Sciatic nerve (tissue), 2 donors: ENCODE measurements around the gene ENC1. TPM values are rescaled to one million over a fixed set of nuclear protein-coding genes. Genes with fewer than 3 reads are reported as not detected.

ENCODE experiments used
- ATAC-seq: fragments of 200-7000 bp; cut with Tn5 transposase; one replicate; pipeline ENCODE4 v1.9.1; 2020; ENCODE audit warnings: mild to moderate bottlenecking, moderate library complexity
- DNase-seq: peaks from one replicate; pipeline ENCODE4 v3.0.0-alpha.2; 2020; ENCODE audit warnings: low spot score
- intact Hi-C: fragments of 100-400 bp; cut with DNase I; formaldehyde crosslinking; loops from one replicate; pipeline ENCODE4 v1.14.2; 2022
- total RNA-seq: library from RNA; stranded (reverse); fragmentation: NEBNext Ultra II Directional; extraction: Animal tissue kit (Norgen Biotek cat#: 25700); gene quantifications from one replicate; pipeline ENCODE4 v1.2.1, GENCODE V29; 2021
- donor health status: DM: no; HTN: no; CAD: no.
- donor health status: DM: no; HTN: no; CAD: no.

ENC1 gene
- total RNA-seq, 1 donor from 2014 or later = 6.6 TPM

DNA sequence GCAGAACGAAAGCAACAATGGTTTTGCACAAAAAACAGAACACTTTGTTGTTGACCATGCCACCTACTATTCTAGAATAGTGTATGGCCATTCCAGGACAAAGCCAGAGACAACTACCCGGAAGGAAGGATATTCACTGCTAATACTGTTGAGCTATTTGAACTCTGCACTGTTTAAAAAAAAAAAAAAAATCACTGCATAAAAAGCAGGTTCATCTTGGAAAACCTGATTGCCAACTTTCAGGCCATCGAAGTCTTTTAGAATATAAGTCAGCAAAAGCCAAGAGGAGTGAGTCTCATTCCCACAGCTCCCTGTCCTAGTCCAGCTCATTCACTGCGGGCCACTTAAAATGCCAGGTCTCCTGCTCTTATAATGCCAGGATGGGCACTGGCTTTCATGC is 4.0 kb downstream of the ENC1 start:
- intact Hi-C loops = no loop called here
- DNase-seq (no peak), ATAC-seq (no peak)

DNA sequence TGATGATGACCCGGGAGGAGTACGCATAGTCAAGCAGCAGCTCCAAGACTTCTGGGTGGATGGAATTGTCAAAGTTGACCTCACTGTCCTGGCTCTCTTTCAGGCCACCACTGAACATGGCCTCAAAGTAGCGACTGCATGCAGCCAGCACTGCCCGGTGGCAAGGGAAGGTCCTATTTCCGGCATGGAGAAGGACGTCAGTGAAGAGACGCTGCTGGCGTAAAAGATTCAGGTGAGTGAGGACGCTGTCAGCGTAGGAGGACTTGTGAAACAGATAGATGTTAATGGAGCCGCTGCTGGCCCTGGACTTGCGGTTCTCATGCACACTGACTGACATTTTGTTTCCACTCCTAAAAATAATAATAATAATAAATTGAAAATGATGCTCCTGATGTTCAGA is 4.4 kb downstream of the ENC1 start:
- DNase-seq (no peak), ATAC-seq (no peak)
- intact Hi-C loops = no loop called here

GRCh38 chr5:74634611-74635286 is 5.8 kb downstream of the ENC1 start:
- intact Hi-C loops = no loop called here
- ATAC-seq (no peak), DNase-seq (no peak)

- intact Hi-C loops = no loop called here
- no peak for ATAC-seq
- no peak for DNase-seq
Measured at GRCh38 chr5:74633695-74634094, 6.8 kb downstream of the ENC1 start.

DNA sequence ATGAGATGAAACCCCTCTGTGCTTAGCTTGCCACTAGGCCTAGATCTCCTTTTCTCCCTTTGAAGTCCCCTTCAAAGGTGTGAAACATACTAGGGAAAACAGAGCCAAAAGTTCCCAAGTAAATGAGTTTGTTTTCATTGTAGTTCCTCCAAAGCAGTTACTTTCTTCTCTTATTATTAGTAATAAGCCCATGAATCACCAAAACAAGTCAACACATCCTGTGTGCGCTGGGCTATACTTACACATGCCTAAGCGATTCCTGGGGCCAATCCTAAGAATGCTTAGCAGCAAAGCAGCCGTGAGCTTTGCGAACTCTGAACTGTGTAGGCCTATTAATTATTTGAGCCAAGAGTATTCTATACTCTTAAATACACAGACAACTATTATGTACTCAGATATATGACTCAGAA is 7.6 kb downstream of the ENC1 start:
- ATAC-seq = no peak
- DNase-seq = no peak
- intact Hi-C loops = no loop called here

- ATAC-seq (peak; percentile 48), DNase-seq (no peak)
- intact Hi-C loops = no loop called here
Measured at GRCh38 chr5:74631081-74631953, 9.2 kb downstream of the ENC1 start.

DNA sequence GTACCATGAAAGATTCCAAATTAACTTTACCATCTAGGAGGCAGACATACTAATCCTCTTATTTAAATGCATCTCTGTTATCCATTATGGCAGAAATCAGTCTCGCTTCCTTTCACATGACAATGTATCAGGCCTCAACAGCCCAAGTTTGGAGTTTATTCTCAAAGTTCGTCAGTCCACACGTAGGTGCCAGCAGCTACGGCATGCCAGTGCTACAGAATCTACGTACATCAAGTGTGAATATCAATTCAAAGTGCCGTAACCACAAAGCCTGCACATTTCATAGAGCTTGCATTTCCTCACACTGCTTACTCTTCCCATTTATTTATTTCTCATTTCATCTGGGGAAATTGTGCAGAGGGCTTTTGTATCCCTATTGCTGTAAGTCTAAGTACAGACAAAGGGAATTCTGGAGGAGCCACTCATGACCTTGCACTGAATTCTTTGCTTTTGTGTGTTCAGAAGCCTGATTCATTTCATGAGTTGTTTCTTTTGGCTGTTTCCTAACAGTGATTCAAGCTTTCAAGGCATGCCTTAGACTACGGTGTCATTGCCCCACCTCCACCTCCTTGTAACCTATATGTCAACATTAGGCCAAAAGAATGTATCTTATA is 10.0 kb downstream of the ENC1 start:
- DNase-seq (no peak), ATAC-seq (peak; percentile 34)
- intact Hi-C loops = no loop called here

DNA sequence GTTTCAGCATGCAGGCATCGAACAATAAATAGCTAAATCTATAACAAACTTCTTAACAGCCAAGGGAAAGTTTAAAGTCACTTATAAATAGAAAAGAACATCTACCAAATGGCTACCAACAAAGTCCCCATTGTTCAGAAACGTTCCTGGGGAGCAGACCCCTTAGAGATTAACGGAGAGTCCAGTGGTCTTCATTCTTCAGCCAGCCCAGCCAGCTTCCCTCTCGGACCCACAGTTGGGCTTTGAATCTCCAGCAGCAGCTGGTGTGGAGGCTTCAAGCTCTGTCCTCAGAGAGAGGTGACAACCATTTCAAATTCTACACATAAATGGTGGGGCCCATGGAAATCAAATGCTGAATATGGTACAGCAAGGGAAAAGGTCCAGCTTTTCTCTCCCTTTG is 11.2 kb downstream of the ENC1 start:
- no peak for DNase-seq
- intact Hi-C loops = no loop called here
- ATAC-seq = no peak

DNA sequence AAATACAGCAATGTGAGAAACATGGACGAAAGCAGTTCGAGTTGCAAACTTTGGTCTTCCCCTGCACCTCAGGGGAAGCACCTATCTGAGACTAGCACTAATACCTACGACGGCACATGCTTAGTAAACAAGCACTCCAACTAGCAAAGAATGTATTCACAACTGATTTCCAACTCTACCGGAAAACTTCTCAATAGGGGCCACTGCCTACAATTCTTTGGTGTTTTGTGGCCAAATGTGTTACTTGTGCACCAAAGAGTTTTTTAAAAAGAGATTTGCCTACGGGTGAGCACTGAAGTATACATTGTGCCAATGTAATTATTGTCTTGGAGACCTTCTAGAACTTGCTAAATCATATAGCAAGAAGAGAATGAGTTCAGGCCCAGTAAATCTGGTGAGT is 12.2 kb downstream of the ENC1 start:
- intact Hi-C loops = no loop called here
- ATAC-seq = no peak
- no peak for DNase-seq

DNA sequence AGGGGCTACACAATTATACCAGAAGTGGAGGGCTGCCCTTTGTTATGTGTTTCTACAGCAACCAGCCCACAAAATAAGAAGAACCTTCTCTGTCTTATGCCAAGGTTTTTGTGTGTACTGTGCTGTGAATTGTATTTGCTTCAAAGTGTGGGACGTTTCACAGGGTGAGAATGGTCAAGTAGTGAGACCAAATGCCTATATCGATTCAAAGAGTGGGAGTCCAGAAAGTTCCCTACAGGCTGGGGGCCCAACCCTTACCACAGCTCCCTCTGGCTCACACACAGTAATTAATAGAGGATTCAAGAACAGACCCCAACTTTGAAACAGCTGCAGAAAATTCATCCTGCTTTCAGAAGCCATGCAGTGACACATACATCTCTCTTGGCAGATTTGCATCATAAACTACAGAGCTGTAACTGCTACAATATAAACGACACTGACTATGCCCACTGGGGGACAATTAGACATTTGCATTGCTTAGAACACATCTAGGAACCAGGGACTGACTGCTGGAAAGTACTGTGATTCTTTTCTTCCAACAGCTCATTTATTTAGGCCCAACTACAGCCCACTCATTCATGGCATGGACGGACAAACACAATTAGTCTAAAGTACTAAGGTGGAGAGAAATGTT is 12.8 kb downstream of the ENC1 start:
- DNase-seq (no peak), ATAC-seq (no peak)
- intact Hi-C loops = no loop called here

- no peak for ATAC-seq
- intact Hi-C loops = no loop called here
- DNase-seq = no peak
Measured at GRCh38 chr5:74626386-74627222, 13.9 kb downstream of the ENC1 start.

- DNase-seq = no peak
- no peak for ATAC-seq
- intact Hi-C loops = no loop called here
Measured at GRCh38 chr5:74625742-74626241, 14.7 kb downstream of the ENC1 start.

DNA sequence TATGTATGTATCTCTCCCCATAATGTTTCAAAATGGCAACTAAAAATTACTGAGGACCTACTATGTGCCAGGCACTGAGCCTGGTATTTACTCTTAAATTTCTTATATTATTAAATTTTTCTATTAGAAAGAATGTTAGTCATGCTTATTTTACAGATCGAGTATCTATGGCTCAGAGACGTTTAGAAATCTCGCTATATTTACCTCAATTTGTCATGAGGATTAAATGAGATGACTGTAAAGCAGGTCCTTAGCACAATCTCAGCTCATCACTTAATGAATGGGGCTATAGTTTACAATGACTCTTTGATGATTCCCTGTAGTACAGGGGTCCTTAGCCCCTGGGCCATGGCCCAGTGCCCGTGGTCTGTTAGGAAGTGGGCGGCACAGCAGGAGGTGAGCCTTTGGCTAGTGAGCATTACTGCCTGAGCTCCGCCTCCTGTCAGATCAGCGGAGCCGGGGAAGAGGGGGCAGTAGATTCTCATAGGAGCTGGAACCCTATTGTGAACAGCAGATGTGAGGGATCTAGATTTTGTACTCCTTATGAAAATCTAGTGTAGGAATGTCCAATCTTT is 15.5 kb downstream of the ENC1 start:
- no peak for DNase-seq
- no peak for ATAC-seq
- intact Hi-C loops = no loop called here

- intact Hi-C loops = no loop called here
- no peak for DNase-seq
- no peak for ATAC-seq
Measured at GRCh38 chr5:74624501-74624900, 16.0 kb downstream of the ENC1 start.

DNA sequence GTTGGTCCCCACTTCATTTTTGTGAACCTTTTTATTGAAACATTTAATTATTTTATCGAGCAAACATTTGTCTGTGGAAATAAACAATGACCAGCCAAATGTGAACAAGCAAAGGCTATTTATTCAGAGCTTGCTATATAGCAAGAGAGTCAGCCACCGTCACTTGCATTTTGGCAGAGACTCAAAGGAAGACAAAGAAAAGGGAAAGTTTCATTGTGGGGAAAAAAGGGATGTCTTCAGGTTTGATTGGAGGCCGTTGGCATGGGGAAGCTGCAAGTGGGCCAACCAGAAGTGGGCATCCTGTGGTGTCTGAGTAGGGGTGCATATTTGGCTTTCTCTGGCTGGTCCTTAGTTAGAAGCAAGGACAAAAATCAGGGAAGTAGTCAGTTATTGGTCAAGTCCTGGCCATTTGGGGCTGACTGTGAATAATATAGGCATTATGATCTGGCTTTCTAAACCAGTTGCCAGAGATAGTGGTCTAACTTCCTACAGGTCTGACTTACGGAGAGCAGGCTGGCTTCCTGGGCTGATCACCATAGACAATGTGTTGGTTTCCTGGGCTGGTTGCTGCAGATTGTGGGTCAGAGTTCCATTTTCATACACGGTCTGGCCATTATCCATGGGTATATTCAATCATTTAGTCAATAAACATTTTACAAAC is 16.6 kb downstream of the ENC1 start:
- no peak for DNase-seq
- ATAC-seq = no peak
- intact Hi-C loops = no loop called here

DNA sequence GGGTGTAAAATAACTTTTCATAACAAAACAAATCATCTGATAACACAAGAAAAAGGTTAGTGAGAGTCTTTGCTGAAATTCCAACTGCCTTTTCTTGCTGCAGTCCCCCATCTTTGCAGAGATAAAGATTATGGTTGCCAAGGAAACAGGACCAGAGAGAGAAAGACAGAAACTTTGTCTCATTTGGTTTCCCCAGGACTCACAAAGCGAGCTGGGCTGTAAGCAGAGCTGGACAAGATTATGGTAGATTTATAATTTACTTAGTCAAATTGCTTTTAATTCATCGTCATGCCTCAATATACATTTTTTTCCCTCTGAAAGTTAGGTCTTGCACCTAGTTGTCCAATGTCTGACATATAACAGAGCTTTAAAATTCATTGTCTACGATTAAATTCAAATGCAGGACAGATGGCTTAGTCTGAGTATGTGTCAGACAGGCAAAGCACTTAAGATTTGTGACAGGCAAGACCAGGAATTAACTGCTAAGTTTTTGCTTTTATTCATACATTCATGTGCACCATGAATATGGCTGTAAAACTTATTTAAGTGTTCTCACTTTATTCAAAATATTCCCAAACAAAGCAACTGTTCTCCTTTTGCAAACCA is 17.4 kb downstream of the ENC1 start:
- intact Hi-C loops = no loop called here
- ATAC-seq (no peak), DNase-seq (no peak)

GRCh38 chr5:74622122-74622521 is 18.4 kb downstream of the ENC1 start:
- ATAC-seq (no peak), DNase-seq (no peak)
- intact Hi-C loops = no loop called here

- DNase-seq (no peak), ATAC-seq (no peak)
- intact Hi-C loops = no loop called here
Measured at GRCh38 chr5:74621492-74621891, 19.0 kb downstream of the ENC1 start.
